K562 (cell line): ENCODE measurements around the gene BLZF1. TPM values are rescaled to one million over a fixed set of nuclear protein-coding genes. Genes with fewer than 3 reads are reported as not detected.

Experiments
- ATAC-seq: fragments of 200-7000 bp; cut with Tn5 transposase; 3 replicates; pipeline ENCODE4 v1.9.1; 2020; ENCODE audit warnings: moderate library complexity
- BruUV-seq: library from RNA; stranded (reverse); fragments of 400-500 nt; replicated peaks from 2 replicates; lab custom pipeline; 2021; lab: Mats Ljungman, UMichigan
- CTCF ChIA-PET: fragments of 300-600 bp; formaldehyde crosslinking; extraction: SDS; loops from one replicate; lab custom pipeline; 2021; ENCODE audit warnings: low intra/inter-chr PET ratio; lab: Yijun Ruan, JAX
- POLR2A ChIA-PET: fragments of 300-600, 350-650 bp; sonication (Branson Sonifier 250); formaldehyde crosslinking; extraction: SDS; loops from one replicate; lab custom pipeline; 2021; ENCODE audit warnings: antibody characterized with exemption, inconsistent platforms; lab: Yijun Ruan, JAX
- DNase-seq, 4 experiments: peaks; one replicate each; pipeline versions ENCODE4 v3.0.0 to v3.0.0-alpha.2; 2011 to 2018; ENCODE audit warnings: low spot score in 3 of 4, mixed read lengths in 3 of 4; ENCODE audit errors: extremely low read depth in 1 of 4
- FAIRE-seq: peaks from 2 replicates; lab custom pipeline; 2011; peaks lifted over from hg19 to GRCh38; lab: Jason Lieb, UNC
- H2AFZ ChIP-seq: 2 replicates; pipeline ENCODE4 v1.6.0; 2011; ENCODE audit warnings: low read depth, low read length, control low read depth, inconsistent platforms
- H3K27ac ChIP-seq: fragments of 200-600 bp; 3 replicates; pipeline ENCODE4 v1.8.0; 2011; ENCODE audit warnings: low read depth, mild to moderate bottlenecking, control low read depth, inconsistent platforms, low read length, moderate library complexity, mixed read lengths; ENCODE audit errors: extremely low read depth
- H3K27me3 ChIP-seq, 2 experiments: fragments of 300-600 bp in 1 of 2; 2 replicates in 1 of 2; 3 replicates in 1 of 2; pipeline versions ENCODE4 v1.6.0 to v1.8.0; 2011; ENCODE audit warnings: inconsistent platforms in 2 of 2, low read length in 2 of 2, mild to moderate bottlenecking in 1 of 2, mixed read lengths in 1 of 2, moderate library complexity in 1 of 2; ENCODE audit not compliant: control insufficient read depth in 2 of 2, insufficient read depth in 2 of 2
- H3K36me3 ChIP-seq: fragments of 300-600 bp; 3 replicates; pipeline ENCODE4 v1.8.0; 2011; ENCODE audit warnings: mild to moderate bottlenecking, low read length, inconsistent platforms; ENCODE audit not compliant: control insufficient read depth, insufficient read depth
- H3K4me1 ChIP-seq, 2 experiments: fragments of 200-600 bp in 1 of 2; replicated peaks in 1 of 2; 2 replicates in 1 of 2; 3 replicates in 1 of 2; pipeline versions ENCODE4 v1.5.1 to v1.8.0; 2011; ENCODE audit warnings: inconsistent platforms in 2 of 2, low read length in 2 of 2, mild to moderate bottlenecking in 1 of 2, mixed read lengths in 1 of 2, moderate library complexity in 1 of 2; ENCODE audit not compliant: control insufficient read depth in 2 of 2, insufficient read depth in 2 of 2
- H3K4me2 ChIP-seq: 2 replicates; pipeline ENCODE4 v1.6.1; 2011; ENCODE audit warnings: low read length, control low read depth, inconsistent platforms, mixed read lengths; ENCODE audit not compliant: insufficient read depth
- H3K4me3 ChIP-seq: fragments of 200-600 bp; sonication (generic), shearing (Covaris generic); 2 replicates; pipeline ENCODE4 v1.5.1; 2016; ENCODE audit warnings: control low read depth, inconsistent platforms
- H3K79me2 ChIP-seq: fragments of 200-600 bp; 3 replicates; pipeline ENCODE4 v1.8.0; 2011; ENCODE audit warnings: low read length, inconsistent platforms; ENCODE audit not compliant: control insufficient read depth, insufficient read depth
- H3K9ac ChIP-seq, 2 experiments: 2 replicates each; pipeline versions ENCODE4 v1.6.0 to v1.6.1; 2011; ENCODE audit warnings: low read depth in 2 of 2, low read length in 2 of 2, control low read depth in 1 of 2, inconsistent platforms in 1 of 2, mild to moderate bottlenecking in 1 of 2, mixed read lengths in 1 of 2; ENCODE audit not compliant: insufficient read depth in 1 of 2
- H3K9me1 ChIP-seq: one replicate; pipeline ENCODE4 v1.6.0; 2011; ENCODE audit warnings: inconsistent platforms, mild to moderate bottlenecking, low read length, moderate library complexity; ENCODE audit not compliant: control insufficient read depth, insufficient read depth
- H3K9me3 ChIP-seq: replicated peaks from 2 replicates; pipeline ENCODE4 v1.5.1; 2011; ENCODE audit warnings: low read depth, low read length, inconsistent platforms; ENCODE audit not compliant: control insufficient read depth, insufficient read depth
- H4K20me1 ChIP-seq: replicated peaks from 2 replicates; pipeline ENCODE4 v1.6.1; 2011; ENCODE audit warnings: low read length, inconsistent platforms, mixed read lengths; ENCODE audit not compliant: control insufficient read depth, insufficient read depth
- BRD4 ChIP-seq: fragments of 200-600 bp; sonication (generic); IDR thresholded peaks from 2 replicates; pipeline ENCODE4 v1.6.1; 2017; ENCODE audit warnings: inconsistent platforms
- CBX3 ChIP-seq, 2 experiments: IDR thresholded peaks; 1 replicate in 1 of 2; 2 replicates in 1 of 2; pipeline ENCODE4 v1.6.1; 2012; ENCODE audit warnings: inconsistent platforms in 2 of 2, low read length in 2 of 2, borderline replicate concordance in 1 of 2, control low read depth in 1 of 2
- CHD2 ChIP-seq: IDR thresholded peaks from 2 replicates; pipeline ENCODE4 v1.6.1; 2011; ENCODE audit warnings: low read depth, low read length
- GATAD2A ChIP-seq: fragments of 450-650 bp; IDR thresholded peaks from 2 replicates; pipeline ENCODE4 v1.6.1; 2017
- MED1 ChIP-seq: sonication (generic); formaldehyde crosslinking; IDR thresholded peaks from 2 replicates; pipeline ENCODE4 v1.8.1; 2023; ENCODE audit warnings: missing genetic modification reagents, borderline replicate concordance
- OTX1 ChIP-seq: fragments of 450-650 bp; formaldehyde crosslinking; IDR thresholded peaks from 2 replicates; pipeline ENCODE4 v1.4.0; 2022; ENCODE audit warnings: mild to moderate bottlenecking
- PTRF ChIP-seq: fragments of 450-650 bp; IDR thresholded peaks from 2 replicates; pipeline ENCODE4 v1.6.1; 2016; ENCODE audit warnings: mild to moderate bottlenecking, missing genetic modification characterization, missing compliant biosample characterization
- SNAPC5 ChIP-seq: fragments of 250-450 bp; sonication (Bioruptor Pico); IDR thresholded peaks from 2 replicates; pipeline ENCODE4 v1.8.0; 2021; ENCODE audit warnings: moderate library complexity, mild to moderate bottlenecking, inconsistent platforms
- SRSF9 ChIP-seq: fragments of 200-400 bp; formaldehyde crosslinking; IDR thresholded peaks from 2 replicates; pipeline ENCODE4 v1.6.1; 2017; ENCODE audit warnings: low read depth, low read length, borderline replicate concordance
- ZNF197 ChIP-seq: fragments of 200-800 bp; sonication (Bioruptor generic); IDR thresholded peaks from 2 replicates; pipeline ENCODE4 v1.6.1; 2016; ENCODE audit warnings: low read depth, missing genetic modification characterization, missing compliant biosample characterization
- ZNF212 ChIP-seq: fragments of 450-650 bp; formaldehyde crosslinking; IDR thresholded peaks from 2 replicates; pipeline ENCODE4 v1.4.0; 2020; ENCODE audit warnings: mild to moderate bottlenecking
- ZNF217 ChIP-seq: sonication (generic); formaldehyde crosslinking; IDR thresholded peaks from 2 replicates; pipeline ENCODE4 v1.8.0; 2022; ENCODE audit warnings: mild to moderate bottlenecking, missing genetic modification reagents
- ZNF3 ChIP-seq: fragments of 250-450 bp; sonication (Bioruptor Pico); IDR thresholded peaks from 2 replicates; pipeline ENCODE4 v1.5.0; 2021; ENCODE audit warnings: mild to moderate bottlenecking, moderate library complexity
- WGBS: fragments of 100-300 bp; shearing (Covaris generic); methylation state at CpG from one replicate; pipeline ENCODE4 v1.1.6; 2016; ENCODE audit warnings: low coverage, mixed read lengths; ENCODE audit not compliant: insufficient coverage; ENCODE audit errors: missing lambda C conversion rate; 5-methylcytosine and 5-hydroxymethylcytosine counted together
- in situ Hi-C: fragments of 300-500 bp; cut with MboI; formaldehyde crosslinking; loops from 4 replicates; pipeline ENCODE4 v1.15.0; 2018; ENCODE audit warnings: inconsistent platforms, mixed read lengths
- intact Hi-C: fragments of 100-400 bp; cut with micrococcal nuclease; formaldehyde crosslinking; loops from 2 replicates; pipeline ENCODE4 v1.14.2; 2022
- polyA plus RNA-seq, 8 experiments: library from polyadenylated mRNA; depleted of rRNA in 4 of 8; stranded (reverse) in 5 of 8; unstranded in 3 of 8; fragments of >200 nt; fragmentation: Nextera tagmentation in 2 of 8; fragmentation: Illumina TruSeq in 1 of 8; extraction: Ambion mirVana in 2 of 8; extraction: Trizol in 1 of 8; gene quantifications; 2 replicates each; pipeline versions ENCODE4 v1.2.1 to v1.2.3, GENCODE V29; 2011 to 2014; ENCODE audit warnings: inconsistent platforms in 1 of 8, missing spikeins in 1 of 8
- total RNA-seq, 7 experiments: library from RNA; depleted of rRNA in 6 of 7; stranded (reverse); fragments of >200 nt in 6 of 7; fragmentation: Illumina TruSeq in 2 of 7; extraction: Trizol in 2 of 7; gene quantifications; 2 replicates each; pipeline versions ENCODE4 v1.2.1 to v1.2.3, GENCODE V29; 2011 to 2021; ENCODE audit warnings: low replicate concordance in 1 of 7
- TF ChIP-seq, protein P1 (sequence below): fragments of 250-450 bp; sonication (Bioruptor Pico); IDR thresholded peaks from 2 replicates; pipeline ENCODE4 v1.4.0; 2020; ENCODE audit warnings: mild to moderate bottlenecking, moderate library complexity, borderline replicate concordance

Gene BLZF1
- total and polyA plus RNA-seq, 9 of the 15 experiments (the other 6 are each of a cell fraction or from before 2014, with no cell fraction given): 20.5 to 32.8 (median 25.3) TPM

- Histone ChIP-seq H3K36me3 (no peaks in the 10 kb centered on the region), H3K79me2 (no peaks in the 10 kb centered on the region), H3K4me3 (no peak overlapping the region), H3K4me2 (no peak overlapping the region), H3K9me1 (no peaks in the 10 kb centered on the region), H3K27ac (no peak overlapping the region), H3K27me3 (no peaks in the 10 kb centered on the region), H2AFZ (no peak overlapping the region), H4K20me1 (no peaks in the 10 kb centered on the region), H3K4me1 (peaks cover 0 to 10% of the 10 kb centered on the region in 2 experiments; a peak in 3 of 5 replicates), H3K9me3 (no peaks in the 10 kb centered on the region), H3K9ac (no peak overlapping the region)
- intact Hi-C loops (loop anchor here (1.0 to 10.0 kb wide), 7 partner anchors 156 to 911 kb away; no protein-coding TSS in a partner anchor), in situ Hi-C loops (no loop called here)
- CTCF ChIA-PET: interaction anchor here (0.7 to 1.4 kb wide), 5 partner anchors 712 to 1116 kb away, joined by 3 to 8 read pairs (median 4); no protein-coding TSS in a partner anchor
- WGBS: 29% methylated on average over 5 of the region's 5 CpGs
- ATAC-seq (peak; percentile 74), FAIRE-seq (peak; percentile 87), DNase-seq (peak in 3 of 4 experiments; percentile 27 to 76 (median 28))
- POLR2A ChIA-PET: interaction anchor here (0.7 to 2.5 kb wide), 4 partner anchors 9 to 19 kb away, joined by 3 to 10 read pairs (median 6); partner anchors contain the start of genes BLZF1 and NME7
- BruUV-seq: no TSS peak
- no peak for TF ChIP-seq ZNF217 (CRISPR knock-in tag)
- TF ChIP-seq CBX3 (IDR thresholded peaks at IDR 0.05; ENCODE audit: borderline replicate concordance in 1 of 2, low read length in 2 of 2): no peak
- TF ChIP-seq BRD4: no peak
- no peak for TF ChIP-seq GATAD2A
- no peak for TF ChIP-seq ZNF212 (CRISPR knock-in tag)
- TF ChIP-seq CHD2: no peak
- no peak for TF ChIP-seq SNAPC5 (CRISPR knock-in tag)
- no peak for TF ChIP-seq SRSF9
- TF ChIP-seq PTRF (tag): no peak
- no peak for TF ChIP-seq MED1
- TF ChIP-seq ZNF197 (CRISPR knock-in tag): no peak
- TF ChIP-seq, protein P1, sequence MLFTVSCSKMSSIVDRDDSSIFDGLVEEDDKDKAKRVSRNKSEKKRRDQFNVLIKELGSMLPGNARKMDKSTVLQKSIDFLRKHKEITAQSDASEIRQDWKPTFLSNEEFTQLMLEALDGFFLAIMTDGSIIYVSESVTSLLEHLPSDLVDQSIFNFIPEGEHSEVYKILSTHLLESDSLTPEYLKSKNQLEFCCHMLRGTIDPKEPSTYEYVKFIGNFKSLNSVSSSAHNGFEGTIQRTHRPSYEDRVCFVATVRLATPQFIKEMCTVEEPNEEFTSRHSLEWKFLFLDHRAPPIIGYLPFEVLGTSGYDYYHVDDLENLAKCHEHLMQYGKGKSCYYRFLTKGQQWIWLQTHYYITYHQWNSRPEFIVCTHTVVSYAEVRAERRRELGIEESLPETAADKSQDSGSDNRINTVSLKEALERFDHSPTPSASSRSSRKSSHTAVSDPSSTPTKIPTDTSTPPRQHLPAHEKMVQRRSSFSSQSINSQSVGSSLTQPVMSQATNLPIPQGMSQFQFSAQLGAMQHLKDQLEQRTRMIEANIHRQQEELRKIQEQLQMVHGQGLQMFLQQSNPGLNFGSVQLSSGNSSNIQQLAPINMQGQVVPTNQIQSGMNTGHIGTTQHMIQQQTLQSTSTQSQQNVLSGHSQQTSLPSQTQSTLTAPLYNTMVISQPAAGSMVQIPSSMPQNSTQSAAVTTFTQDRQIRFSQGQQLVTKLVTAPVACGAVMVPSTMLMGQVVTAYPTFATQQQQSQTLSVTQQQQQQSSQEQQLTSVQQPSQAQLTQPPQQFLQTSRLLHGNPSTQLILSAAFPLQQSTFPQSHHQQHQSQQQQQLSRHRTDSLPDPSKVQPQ (CRISPR knock-in tag): no peak
- TF ChIP-seq OTX1: no peak
- TF ChIP-seq ZNF3: no peak
These were observed 19.5 kb upstream of the BLZF1 start for GRCh38 chr1:169348383-169349036.
